Activated CD4-positive, CD25-positive, alpha-beta regulatory T cell treated with anti-CD3 and anti-CD28 coated beads, Interleukin-2, amount 50 U/mL, for 24 hours (primary cell): ENCODE results near the gene ARAP2.
A peak's percentile ranks its signal among the peaks of the same experiment; 100 is the strongest.

Experiments used
- ATAC-seq, 2 donors: fragments of 150-1000 bp; cut with Tn5 transposase; one replicate each; pipeline ENCODE4 v1.10.0; 2021; ENCODE audit warnings: mild to moderate bottlenecking in 1 of 2, moderate library complexity in 1 of 2

Gene ARAP2

DNA sequence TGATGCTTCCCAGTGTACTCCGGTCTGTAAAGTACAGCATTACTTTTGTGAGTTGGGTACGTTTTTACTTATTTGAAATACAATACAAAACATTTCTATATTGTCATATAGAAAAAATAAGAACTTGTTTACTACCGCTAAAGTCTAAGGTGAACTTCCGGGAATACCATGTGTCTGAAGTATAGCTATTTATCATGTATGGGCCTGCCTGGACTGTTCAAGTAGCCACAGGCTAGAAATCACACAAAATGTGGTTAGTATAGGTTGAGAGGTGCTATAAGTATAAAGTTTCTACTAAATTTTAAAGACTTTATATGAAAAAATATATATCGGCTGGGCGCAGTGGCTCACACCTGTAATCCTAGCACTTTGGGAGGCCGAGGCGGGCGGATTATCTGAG is 152.3 kb downstream of the ARAP2 start:
- ATAC-seq: no peak

DNA sequence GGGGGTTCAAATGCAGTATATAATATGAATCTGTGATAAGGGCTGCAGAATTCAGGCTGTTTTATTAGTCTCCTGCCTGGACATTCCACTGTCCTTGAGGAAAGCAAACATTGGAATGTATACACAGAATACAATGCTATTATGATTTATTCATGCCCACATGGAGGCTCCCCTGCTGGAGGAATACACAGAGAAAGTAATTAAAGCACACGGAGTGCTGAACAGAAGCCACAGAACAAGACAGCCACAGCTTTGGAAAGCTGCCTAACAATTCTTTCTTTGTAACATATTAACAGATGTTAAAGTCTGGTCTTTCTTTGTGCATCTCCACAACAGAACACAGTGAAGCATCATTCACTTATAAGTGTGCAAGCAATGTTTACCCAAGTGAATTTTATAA is 155.8 kb downstream of the ARAP2 start:
- ATAC-seq: no peak

DNA sequence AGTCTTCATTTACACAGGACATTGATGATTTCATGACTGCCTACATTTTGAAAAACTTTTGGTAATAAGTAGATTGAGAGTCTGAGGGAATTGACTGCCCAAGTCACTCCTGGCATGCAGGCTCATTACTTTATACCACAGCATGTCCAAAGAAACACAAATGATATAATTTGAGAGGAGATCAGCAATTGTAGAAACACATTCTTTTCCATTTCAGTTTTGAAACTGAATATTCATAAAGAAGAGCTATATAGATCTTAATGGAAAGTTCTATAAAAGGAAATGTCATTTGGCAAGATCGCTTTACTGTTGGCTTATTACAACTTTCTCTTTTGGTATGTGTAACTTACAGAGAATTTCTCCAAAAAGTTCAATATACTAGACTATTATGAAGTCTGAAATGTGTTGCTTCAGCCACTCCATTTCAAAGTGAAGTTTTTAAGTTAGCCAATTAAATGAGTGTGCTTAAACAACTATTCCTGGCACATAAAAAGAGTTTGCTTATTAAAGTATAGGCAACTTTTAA is 158.0 kb downstream of the ARAP2 start:
- no peak for ATAC-seq

- ATAC-seq: no peak
Measured at GRCh38 chr4:36082817-36083216, 161.5 kb downstream of the ARAP2 start.

GRCh38 chr4:36081185-36081584 is 163.1 kb downstream of the ARAP2 start:
- ATAC-seq: peak; percentile 86 to 91

- no peak for ATAC-seq
Measured at GRCh38 chr4:36079666-36080065, 164.6 kb downstream of the ARAP2 start.

- no peak for ATAC-seq
Measured at GRCh38 chr4:36078319-36078718, 166.0 kb downstream of the ARAP2 start.

GRCh38 chr4:36072529-36072928 is 171.8 kb downstream of the ARAP2 start:
- ATAC-seq: no peak

GRCh38 chr4:36067116-36067515 is 177.2 kb downstream of the ARAP2 start:
- no peak for ATAC-seq

- ATAC-seq: no peak
Measured at GRCh38 chr4:36065274-36065871, 178.9 kb downstream of the ARAP2 start.

DNA sequence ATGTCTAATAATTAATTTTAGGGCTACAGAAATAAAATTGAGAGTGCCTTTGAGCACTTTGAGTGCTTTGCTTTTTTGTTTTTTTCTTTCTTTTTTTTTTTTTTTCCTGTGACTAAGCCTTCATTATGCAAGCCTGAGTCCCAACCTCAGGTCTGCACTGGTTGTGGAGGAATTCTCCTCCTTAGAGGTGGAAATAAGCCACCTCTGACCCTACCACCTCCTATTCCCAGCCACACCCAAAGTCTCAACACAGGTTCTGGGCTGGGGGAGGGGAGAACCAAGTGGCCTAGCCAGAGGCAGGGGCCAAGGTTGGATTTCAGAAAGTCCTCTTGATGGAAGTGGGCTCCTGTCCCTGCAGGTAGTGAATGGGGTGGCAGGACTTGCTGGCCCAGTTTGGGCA is 180.2 kb downstream of the ARAP2 start:
- ATAC-seq: no peak

- ATAC-seq: no peak
Measured at GRCh38 chr4:36056136-36056535, 188.2 kb downstream of the ARAP2 start.

GRCh38 chr4:36054694-36055422 is 189.5 kb downstream of the ARAP2 start:
- no peak for ATAC-seq

DNA sequence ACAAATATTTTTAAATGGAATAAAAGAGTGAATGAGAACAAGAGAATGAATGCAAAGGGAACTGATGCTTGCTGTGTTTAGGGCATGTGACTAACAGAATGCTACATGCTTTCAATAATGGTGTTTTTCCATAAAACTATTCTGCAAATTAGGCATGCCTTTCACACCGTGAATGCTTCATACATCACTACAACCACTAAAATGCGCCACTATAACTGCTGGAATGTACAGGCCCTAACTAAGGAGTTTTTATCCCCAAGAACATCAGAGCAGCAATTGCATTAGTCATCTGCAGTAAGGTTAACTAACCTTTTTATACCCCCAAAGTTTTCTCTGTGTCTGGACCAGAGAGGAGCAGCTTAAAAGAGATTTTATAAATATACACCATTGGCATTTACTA is 190.4 kb downstream of the ARAP2 start:
- ATAC-seq: no peak

GRCh38 chr4:36051634-36052033 is 192.7 kb downstream of the ARAP2 start:
- no peak for ATAC-seq

- ATAC-seq: no peak
Measured at GRCh38 chr4:36046026-36046425, 198.3 kb downstream of the ARAP2 start.

DNA sequence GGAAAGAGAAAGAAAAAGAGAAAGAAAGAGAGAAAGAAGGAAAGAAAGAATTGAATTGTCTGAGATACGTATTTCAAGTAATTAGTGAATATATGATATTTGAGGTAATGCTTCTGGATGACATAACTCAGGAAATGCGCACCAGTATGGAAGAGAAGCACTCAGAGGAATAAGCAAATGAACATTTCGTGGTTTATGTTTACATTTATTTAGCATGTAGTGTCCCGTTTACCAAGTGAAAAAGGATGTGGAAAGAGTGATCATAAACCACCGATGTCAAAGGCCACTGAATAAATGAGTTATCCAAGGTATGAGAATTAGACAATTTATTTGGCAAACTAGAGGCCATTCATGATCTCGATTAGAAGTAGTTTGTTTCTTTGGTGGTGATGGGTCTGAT is 200.4 kb downstream of the ARAP2 start:
- ATAC-seq: no peak

GRCh38 chr4:36043241-36043640 is 201.1 kb downstream of the ARAP2 start:
- ATAC-seq: no peak

DNA sequence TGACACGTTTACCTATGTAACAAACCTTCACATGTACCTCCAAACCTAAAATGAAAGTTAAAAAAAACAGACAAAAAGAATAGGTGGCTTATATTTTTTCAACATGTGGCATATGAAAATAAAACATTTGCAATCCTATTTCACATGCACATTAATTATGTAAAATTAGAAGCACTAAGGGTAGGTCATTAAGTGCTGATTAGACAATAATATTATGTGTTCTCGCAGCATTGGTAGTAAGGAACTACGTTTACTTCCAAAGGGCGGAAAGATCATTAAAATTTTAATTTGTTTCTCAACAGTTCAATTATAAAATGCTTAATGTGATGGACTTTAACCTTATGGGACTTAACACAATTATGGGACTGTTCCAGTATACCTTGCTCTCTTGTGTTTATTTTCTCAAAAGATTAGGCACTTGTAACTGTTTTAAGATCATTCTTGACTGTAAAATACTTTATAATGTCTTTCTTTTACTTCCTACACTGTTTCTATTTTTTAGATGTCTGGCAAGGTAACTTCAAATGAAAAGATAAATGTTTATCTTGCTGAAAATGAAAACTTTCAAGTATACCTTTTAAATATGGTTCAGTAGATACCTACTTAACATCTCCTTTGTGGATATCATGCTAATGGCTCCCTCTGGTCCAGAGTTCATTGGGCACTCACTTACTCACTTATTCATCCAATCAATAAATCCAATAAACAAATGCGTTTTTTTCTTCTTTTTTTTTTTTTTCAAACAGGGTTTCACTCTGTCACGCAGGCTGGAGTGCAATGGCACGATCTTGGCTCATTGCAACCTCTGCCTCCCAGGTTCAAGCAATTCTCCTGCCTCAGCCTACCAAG is 202.0 kb downstream of the ARAP2 start:
- ATAC-seq: no peak

DNA sequence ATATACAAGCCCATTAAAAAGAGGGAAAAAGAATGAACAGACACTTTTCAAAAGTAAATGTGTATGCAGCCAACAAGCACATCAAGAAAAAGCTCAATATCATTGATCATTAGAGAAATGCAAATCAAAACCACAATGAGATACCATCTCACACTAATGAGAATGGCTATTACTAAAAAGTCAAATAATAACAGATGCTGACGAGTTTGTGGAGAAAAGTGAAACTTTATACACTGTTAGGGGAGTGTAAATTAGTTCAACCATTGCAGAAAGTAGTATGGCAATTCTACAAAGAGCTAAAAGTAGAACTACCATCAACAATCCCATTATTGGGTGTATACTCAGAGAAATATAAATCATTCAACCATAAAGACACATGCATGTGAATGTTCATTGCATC is 203.0 kb downstream of the ARAP2 start:
- ATAC-seq: no peak

GRCh38 chr4:36039026-36039425 is 205.3 kb downstream of the ARAP2 start:
- no peak for ATAC-seq

DNA sequence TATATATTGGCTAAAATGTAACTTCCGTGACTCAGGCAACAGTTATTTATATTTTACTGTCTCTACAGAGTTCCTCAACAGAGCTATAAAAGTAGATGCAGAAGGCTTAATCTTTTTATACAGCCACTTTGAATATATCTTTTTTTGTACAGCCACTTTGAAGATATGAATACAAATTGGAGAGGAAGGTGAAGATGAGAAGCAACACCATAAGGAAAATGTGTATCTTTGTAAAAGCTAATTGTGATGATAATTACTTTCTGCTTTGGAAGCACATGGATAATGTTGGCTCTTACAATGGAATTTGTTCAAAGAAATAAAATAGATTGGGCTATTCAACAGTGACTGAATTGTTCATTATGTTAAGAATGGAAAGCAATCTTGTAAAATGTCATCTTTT is 205.8 kb downstream of the ARAP2 start:
- ATAC-seq: no peak

GRCh38 chr4:36037127-36037526 is 207.2 kb downstream of the ARAP2 start:
- no peak for ATAC-seq

- ATAC-seq: no peak
Measured at GRCh38 chr4:36029951-36030350, 214.4 kb downstream of the ARAP2 start.
